Measurements from ENCODE around the gene WFIKKN2. TPM values are rescaled to one million over a fixed set of nuclear protein-coding genes. Genes with fewer than 3 reads are reported as not detected.

WFIKKN2 gene
- total and polyA plus RNA-seq, 10 of the 15 experiments (the other 5 are each of a cell fraction or from before 2014, with no cell fraction given), result 0.06 TPM; not detected in 9

DNA sequence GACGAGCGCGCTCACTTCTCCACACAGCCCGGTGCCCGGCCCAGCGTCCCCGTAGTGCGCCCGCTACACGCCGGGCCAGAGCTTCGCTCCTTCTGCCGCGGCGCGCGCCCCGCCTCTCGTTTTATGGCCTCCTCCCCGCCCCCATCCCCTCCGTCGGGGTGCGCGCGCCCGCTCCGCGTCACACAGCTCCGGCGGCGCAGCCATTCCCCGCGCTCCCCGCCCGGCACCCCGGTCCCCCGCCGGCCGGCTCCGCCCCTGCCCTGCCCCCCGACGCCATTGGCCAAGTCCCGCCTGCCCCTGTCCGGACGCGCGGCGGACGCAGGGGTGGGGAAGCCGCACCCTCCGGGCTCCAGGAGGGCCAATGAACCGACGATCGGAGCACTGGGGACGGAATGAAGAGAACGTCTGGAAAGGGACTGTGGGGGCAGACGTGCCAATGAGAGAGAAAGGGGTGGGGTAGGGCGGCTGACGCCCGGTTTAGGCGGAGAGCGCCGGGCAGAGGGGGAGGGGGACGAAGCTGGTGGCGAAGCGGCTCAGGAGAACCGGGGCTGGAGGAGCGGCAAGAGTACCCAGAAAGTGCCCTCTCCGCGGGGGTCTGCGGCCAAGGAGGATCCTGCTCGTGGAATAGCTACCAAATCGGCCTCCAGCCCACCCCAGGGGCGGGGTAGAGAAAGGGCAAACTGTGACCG, 31.0 kb downstream of the WFIKKN2 start, which contains the start of gene TOB1 (continued):
- TF ChIP-seq ZNF24 (IDR thresholded peaks at IDR 0.05), result peak; percentile 5; the same call in 1 of the 2 replicates
- TF ChIP-seq POLR2A (IDR thresholded peaks at IDR 0.05; ENCODE audit: low read depth, low read length), result peak; percentile 99
- TF ChIP-seq, protein P1, sequence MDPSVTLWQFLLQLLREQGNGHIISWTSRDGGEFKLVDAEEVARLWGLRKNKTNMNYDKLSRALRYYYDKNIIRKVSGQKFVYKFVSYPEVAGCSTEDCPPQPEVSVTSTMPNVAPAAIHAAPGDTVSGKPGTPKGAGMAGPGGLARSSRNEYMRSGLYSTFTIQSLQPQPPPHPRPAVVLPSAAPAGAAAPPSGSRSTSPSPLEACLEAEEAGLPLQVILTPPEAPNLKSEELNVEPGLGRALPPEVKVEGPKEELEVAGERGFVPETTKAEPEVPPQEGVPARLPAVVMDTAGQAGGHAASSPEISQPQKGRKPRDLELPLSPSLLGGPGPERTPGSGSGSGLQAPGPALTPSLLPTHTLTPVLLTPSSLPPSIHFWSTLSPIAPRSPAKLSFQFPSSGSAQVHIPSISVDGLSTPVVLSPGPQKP (IDR thresholded peaks at IDR 0.05; ENCODE audit: low read depth, low read length), result no peak
- no peak for TF ChIP-seq IRF4 (IDR thresholded peaks at IDR 0.05; ENCODE audit: low read depth, low read length)
- TF ChIP-seq NFYB (IDR thresholded peaks at IDR 0.05; ENCODE audit: insufficient read depth, low read depth, low read length), result 0 out of 2 replicates have a peak, but pooled peaks have one; percentile 24
- no peak; the same call in 1 of the 2 replicates for TF ChIP-seq YY1 (IDR thresholded peaks at IDR 0.05; ENCODE audit: low read depth, low read length)
- TF ChIP-seq PAX8 (IDR thresholded peaks at IDR 0.05), result no peak

DNA sequence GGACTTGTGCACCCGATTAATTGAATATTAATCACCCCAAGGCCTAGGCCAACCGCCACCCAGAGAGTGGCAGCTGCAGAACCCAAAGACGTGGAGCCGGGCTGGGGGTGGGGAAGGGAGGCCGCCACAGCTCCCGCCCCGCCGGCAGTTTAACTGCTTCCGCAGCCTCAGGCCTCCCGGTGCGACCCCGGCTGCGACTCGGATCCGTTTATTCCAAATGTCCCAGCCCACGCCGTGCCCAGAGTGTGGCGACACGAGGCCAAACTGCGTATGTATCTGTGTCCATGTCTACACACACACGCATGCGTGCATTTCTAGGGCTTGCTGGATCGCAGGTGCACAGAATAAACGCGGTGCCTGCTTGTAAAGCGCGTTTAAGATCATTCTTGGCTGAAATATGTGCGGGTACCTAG, 31.6 kb downstream of the WFIKKN2 start:
- Histone ChIP-seq H3K27me3 (replicated peaks in 1 of 2; ENCODE audit: control insufficient read depth in 2 of 2, insufficient read depth in 2 of 2, low read length in 1 of 2) (no peaks in the 10 kb centered on the region), H3K79me2 (ENCODE audit: control insufficient read depth, insufficient read depth, low read length) (peaks cover 39% of the 10 kb centered on the region), H3K36me3 (ENCODE audit: control insufficient read depth in 2 of 2, insufficient read depth in 2 of 2, low read length in 1 of 2) (no peaks in the 10 kb centered on the region; a peak in 1 of 4 replicates), H3K9me3 (replicated peaks; ENCODE audit: control insufficient read depth, insufficient read depth, low read length) (no peaks in the 10 kb centered on the region), H3K27ac (ENCODE audit: control insufficient read depth, insufficient read depth) (peak overlapping the region; percentile 98), H3K4me2 (ENCODE audit: control insufficient read depth, insufficient read depth) (peak overlapping the region; percentile 82), H2AFZ (ENCODE audit: control insufficient read depth, low read depth, low read length) (peak overlapping the region; percentile 30), H4K20me1 (ENCODE audit: control insufficient read depth, insufficient read depth) (no peaks in the 10 kb centered on the region), H3K4me3 (peak overlapping the region; percentile 81), H3K9ac (ENCODE audit: control insufficient read depth, insufficient read depth, low read length) (peak overlapping the region; percentile 96), H3K4me1 (ENCODE audit: control insufficient read depth, insufficient read depth, low read length) (peaks cover 5% of the 10 kb centered on the region; the same call in 1 of the 2 replicates)
- POLR2A ChIA-PET, result interaction anchor here (0.8 to 3.5 kb wide), 13 partner anchors 14 to 445 kb away, joined by 3 to 31 read pairs (median 5); partner anchors contain the start of genes NME1 and SPAG9
- BruUV-seq (replicated peaks), result TSS peak; percentile 95
- in situ Hi-C loops (cut with MboI), result loop anchor here (5.0 kb wide), 1 partner anchor 285 kb away; the partner anchor contains the start of gene NME1
- WGBS (ENCODE audit: insufficient coverage, insufficient replicate concordance, low lambda C conversion rate, missing lambda C conversion rate), result under 1% methylated on average over 27 of the region's 28 CpGs
- intact Hi-C loops (cut with micrococcal nuclease; ENCODE audit: unreplicated experiment), result loop anchor here (5.0 to 10.0 kb wide), 2 partner anchors 185 to 388 kb away; no protein-coding TSS in a partner anchor
- ATAC-seq (peak; percentile 42), FAIRE-seq (no peak), DNase-seq (ENCODE audit: low read depth, low spot score) (no peak)
- RAD21 ChIA-PET (ENCODE audit: unreplicated experiment), result interaction anchor here (0.7 to 3.9 kb wide), 10 partner anchors 11 to 287 kb away, joined by 3 to 19 read pairs (median 4); partner anchors contain the start of genes NME1 and SPAG9
- SMC1A ChIA-PET (ENCODE audit: uncharacterized antibody, unreplicated experiment), result interaction anchor here (0.7 to 2.0 kb wide), 5 partner anchors 11 to 149 kb away, joined by 3 to 10 read pairs (median 3); no protein-coding TSS in a partner anchor
- CTCF ChIA-PET, result interaction anchor here (0.7 to 8.7 kb wide), 6 partner anchors 11 to 147 kb away, joined by 3 to 85 read pairs (median 4); partner anchors contain the start of gene LUC7L3
- TF ChIP-seq ZNF207 (IDR thresholded peaks at IDR 0.05; ENCODE audit: borderline replicate concordance) (0 out of 2 replicates have a peak, but pooled peaks have one; percentile 8), IKZF1 (conservative IDR thresholded peaks at IDR 0.05) (no peak), HCFC1 (IDR thresholded peaks at IDR 0.05; ENCODE audit: low read length) (no peak), SIN3A (IDR thresholded peaks at IDR 0.05; ENCODE audit: low read depth, low read length) (no peak), FOXM1 (IDR thresholded peaks at IDR 0.05; ENCODE audit: low read depth, low read length) (no peak; the same call in 1 of the 2 replicates), FOS (IDR thresholded peaks at IDR 0.05; ENCODE audit: borderline replicate concordance, extremely low read depth, insufficient read length) (no peak), CHD4 (IDR thresholded peaks at IDR 0.05) (no peak), BRCA1 (IDR thresholded peaks at IDR 0.05; ENCODE audit: low read depth, low read length) (no peak), MXI1 (IDR thresholded peaks at IDR 0.05; ENCODE audit: low read depth, low read length) (no peak), ZZZ3 (IDR thresholded peaks at IDR 0.05; ENCODE audit: control insufficient read depth, insufficient read length, low read depth) (no peak), SRF (IDR thresholded peaks at IDR 0.05; ENCODE audit: low read depth in 2 of 2, low read length in 2 of 2) (no peak), NRF1 (conservative IDR thresholded peaks at IDR 0.05; ENCODE audit: low read depth, low read length) (no peak), NFYA (IDR thresholded peaks at IDR 0.05; ENCODE audit: borderline replicate concordance, low read depth, low read length) (no peak), POU2F2 (IDR thresholded peaks at IDR 0.05; ENCODE audit: borderline replicate concordance, low read depth, low read length) (no peak), NR2F1 (conservative IDR thresholded peaks at IDR 0.05) (peak; percentile 29; the same call in 1 of the 2 replicates), BACH1 (IDR thresholded peaks at IDR 0.05; ENCODE audit: borderline replicate concordance) (0 out of 2 replicates have a peak, but pooled peaks have one; percentile 19)

Data from GM12878 (cell line).